ENCODE results near the gene SHISA5. TPM values are rescaled to one million over a fixed set of nuclear protein-coding genes. Genes with fewer than 3 reads are reported as not detected.
"Not testable (repeated sequence)": the region's sequence is repeated elsewhere in the genome, so short reads cannot be mapped to it uniquely, and the experiment has no call there.

Gene SHISA5
- total RNA-seq, 2 donors from 2014 or later: 148 to 188 TPM

DNA sequence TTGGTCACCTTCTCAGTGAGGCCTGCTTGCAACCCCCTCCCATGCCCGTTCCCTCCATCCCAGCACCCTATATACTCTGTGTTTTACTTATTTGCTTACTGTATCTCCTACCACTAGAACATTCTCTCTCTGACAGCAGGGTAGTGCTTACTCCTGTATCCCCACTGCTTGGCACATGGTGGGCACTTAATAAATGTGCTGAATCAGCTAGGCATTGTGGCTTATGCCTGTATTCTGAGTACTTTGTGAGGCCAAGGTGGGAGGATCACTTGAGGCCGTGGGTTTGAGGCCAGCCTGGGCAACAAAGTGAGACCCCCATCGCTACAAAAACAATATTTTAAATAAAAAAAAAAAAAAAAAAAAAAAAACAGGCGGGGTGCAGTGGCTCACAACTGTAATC is 7.6 kb upstream of the SHISA5 start:
- Mint-ChIP-seq H3K4me3 (no peak overlapping the region), H3K36me3 (ENCODE audit: low read depth) (no peaks in the 10 kb centered on the region), H3K27ac (peak overlapping the region; percentile 72), H3K4me1 (peaks cover 48% of the 10 kb centered on the region), H3K27me3 (no peaks in the 10 kb centered on the region)
- ATAC-seq (no peak), DNase-seq (no peak)
- no peaks in the 10 kb centered on the region for H3K9me3 ChIP-seq (ENCODE audit: control insufficient read depth, low read length, poor library complexity, severe bottlenecking)

DNA sequence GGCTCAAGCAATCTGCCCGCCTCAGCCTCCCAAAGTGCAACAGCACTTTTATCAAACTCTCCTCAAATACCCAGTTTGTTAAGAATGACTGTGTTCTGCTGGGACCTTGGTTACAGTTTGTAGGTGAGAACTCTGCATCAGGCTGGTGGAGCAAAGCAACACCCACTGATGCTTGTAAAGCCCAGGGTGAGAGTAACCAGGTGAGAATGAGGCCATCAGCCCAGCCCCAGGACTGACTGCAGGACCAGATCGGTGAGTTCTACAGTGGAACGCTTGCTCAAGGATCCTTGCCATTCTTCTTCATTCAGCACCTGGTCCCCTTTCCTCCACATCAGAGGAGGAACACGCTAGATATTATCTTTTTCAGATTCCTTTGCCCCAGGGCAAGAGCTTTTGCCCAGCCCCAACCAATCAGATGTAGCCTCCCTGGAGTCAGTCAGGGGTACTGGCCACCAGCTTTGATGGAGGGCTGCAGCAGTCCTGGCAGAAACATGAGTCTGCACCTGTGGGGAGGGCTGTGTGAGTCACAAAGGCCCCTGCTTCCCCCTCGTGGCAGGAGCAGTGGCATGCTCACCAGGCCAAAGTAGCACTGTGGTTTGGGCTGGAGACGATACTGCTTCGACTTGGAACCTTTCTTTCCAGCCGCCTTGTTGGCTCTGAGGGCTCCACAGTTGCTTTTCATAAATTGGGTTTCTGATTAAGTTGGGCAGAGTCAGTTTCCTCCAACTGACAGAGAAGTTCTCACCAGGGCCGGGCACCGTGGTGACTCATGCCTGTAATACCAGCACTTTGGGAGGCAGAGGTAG is 3.5 kb upstream of the SHISA5 start:
- Mint-ChIP-seq H3K4me3 (peak overlapping the region; percentile 55), H3K27me3 (no peaks in the 10 kb centered on the region), H3K36me3 (ENCODE audit: low read depth) (no peaks in the 10 kb centered on the region), H3K27ac (peak overlapping the region; percentile 65), H3K4me1 (peaks cover 43% of the 10 kb centered on the region)
- no peaks in the 10 kb centered on the region for H3K9me3 ChIP-seq (ENCODE audit: control insufficient read depth, low read length, poor library complexity, severe bottlenecking)
- ATAC-seq: peak; percentile 90
- DNase-seq: peak; percentile 51 to 64 (median 58)

DNA sequence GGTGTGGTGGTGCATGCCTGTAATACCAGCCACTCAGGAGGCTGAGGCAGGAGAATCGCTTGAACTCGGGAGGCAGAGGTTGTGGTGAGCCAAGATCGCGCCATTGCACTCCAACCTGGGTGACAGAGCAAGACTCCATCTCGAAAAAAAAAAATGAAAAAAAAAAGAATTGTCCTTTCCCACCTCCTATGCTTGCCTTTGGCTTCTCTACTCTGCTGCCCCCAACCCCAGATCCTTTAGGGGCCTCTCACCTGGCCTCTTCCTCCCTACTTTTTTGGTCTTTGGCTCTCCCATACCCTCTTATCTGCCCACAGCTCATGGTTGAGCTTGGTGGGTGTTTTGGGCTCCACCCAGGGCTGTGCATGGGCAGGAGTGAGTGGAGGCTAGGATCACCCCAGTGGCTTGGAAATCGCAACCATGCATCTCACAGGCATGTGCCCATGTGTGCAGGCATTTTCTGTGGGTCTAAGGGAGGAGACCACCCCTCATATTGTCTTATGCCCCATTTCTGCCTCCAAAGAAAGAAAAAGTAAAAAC is 2.1 kb upstream of the SHISA5 start:
- no peaks in the 10 kb centered on the region for H3K27me3 Mint-ChIP-seq
- no peak for DNase-seq
- H3K9me3 ChIP-seq (ENCODE audit: control insufficient read depth, low read length, poor library complexity, severe bottlenecking): no peaks in the 10 kb centered on the region
- no peaks in the 10 kb centered on the region for H3K36me3 Mint-ChIP-seq (ENCODE audit: low read depth)
- no peak for ATAC-seq
- peaks cover 45% of the 10 kb centered on the region for H3K4me1 Mint-ChIP-seq
- H3K4me3 Mint-ChIP-seq: no peak overlapping the region
- H3K27ac Mint-ChIP-seq: peak overlapping the region; percentile 67

DNA sequence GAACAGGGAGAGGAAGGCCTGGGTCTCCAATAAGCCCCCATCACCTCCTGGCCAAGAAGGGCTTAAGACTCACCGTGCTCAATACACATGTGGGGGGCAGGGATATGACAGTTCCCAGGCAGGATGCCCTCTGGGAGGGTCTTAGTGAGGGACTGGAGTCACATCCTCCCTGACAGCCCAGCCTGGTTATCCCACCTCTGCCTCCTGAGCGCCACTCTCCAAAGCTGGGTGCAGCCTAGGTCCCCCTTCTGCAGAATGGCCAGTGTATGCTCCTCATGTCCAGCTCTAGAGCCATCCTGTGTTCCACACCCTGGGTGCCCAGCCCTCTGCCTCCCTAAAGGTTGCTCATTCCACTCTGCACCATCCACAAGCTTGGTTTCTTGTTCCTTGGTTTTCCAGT is 1.2 kb upstream of the SHISA5 start:
- Mint-ChIP-seq H3K4me1 (peaks cover 48% of the 10 kb centered on the region), H3K27me3 (no peaks in the 10 kb centered on the region), H3K36me3 (ENCODE audit: low read depth) (no peaks in the 10 kb centered on the region), H3K27ac (peak overlapping the region; percentile 67), H3K4me3 (peak overlapping the region; percentile 88)
- H3K9me3 ChIP-seq (ENCODE audit: control insufficient read depth, low read length, poor library complexity, severe bottlenecking): no peaks in the 10 kb centered on the region
- ATAC-seq (no peak), DNase-seq (no peak)

DNA sequence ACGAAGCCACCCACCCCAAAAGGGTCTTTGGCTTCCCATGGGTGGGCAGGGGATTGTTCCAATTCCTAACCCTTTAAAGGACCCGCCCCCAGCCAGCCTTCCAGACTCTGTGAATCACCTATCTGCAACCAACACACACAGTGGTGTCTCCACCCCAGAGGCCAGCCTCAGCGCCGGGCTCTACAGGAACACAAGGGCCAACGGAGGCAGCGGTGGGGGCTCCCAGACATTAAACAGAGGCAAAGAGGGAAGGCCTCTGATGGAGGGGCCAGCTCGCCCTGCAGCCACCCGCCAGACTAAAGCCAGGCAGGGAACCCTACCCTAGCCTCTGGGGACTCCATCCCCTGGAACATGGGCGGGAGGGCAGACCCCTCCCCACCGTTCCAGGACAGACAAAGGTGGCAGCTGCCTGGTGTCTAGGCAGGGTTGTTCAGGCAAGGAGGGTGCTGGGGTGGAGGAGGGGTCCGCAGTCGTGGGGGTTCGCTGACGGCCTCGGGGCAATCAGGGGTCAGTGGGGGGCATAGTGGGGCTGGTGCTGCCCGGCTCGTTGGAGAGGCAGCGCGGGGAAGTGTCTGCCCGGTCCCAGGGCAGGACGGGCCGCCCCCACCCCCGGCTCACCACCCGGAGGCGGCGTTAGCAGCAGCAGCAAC is 448 bp downstream of the SHISA5 start:
- H3K9me3 ChIP-seq (ENCODE audit: control insufficient read depth, low read length, poor library complexity, severe bottlenecking): no peaks in the 10 kb centered on the region
- H3K4me1 Mint-ChIP-seq: peaks cover 52% of the 10 kb centered on the region
- H3K27ac Mint-ChIP-seq: peak overlapping the region; percentile 96
- no peak for DNase-seq
- no peaks in the 10 kb centered on the region for H3K27me3 Mint-ChIP-seq
- H3K4me3 Mint-ChIP-seq: peak overlapping the region; percentile 88
- peak; percentile 4 for ATAC-seq
- peaks cover 2% of the 10 kb centered on the region for H3K36me3 Mint-ChIP-seq (ENCODE audit: low read depth)

DNA sequence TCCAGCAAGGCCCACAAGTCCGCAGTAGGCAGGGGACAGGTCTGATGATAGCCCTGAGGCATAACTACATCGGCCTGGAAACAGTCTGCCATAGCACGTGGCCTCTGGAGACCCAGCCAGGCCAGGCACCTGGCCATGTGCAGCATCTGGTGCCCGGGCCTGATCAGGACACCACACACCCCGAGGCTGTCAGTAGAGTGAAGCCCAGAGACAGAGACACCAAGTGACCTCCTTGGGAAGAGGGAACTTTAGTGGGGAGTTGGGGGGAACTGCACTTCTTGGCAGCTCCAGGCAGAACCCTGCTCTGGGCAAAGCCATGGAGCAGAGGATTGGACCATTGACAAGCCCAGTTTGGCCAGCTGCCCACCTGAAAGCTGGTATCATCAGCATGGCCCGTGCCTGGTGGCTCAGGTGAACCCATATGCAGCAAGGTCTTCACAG is 1.2 kb downstream of the SHISA5 start:
- Mint-ChIP-seq H3K27me3 (no peaks in the 10 kb centered on the region), H3K4me3 (peak overlapping the region; percentile 88), H3K36me3 (ENCODE audit: low read depth) (peaks cover 2% of the 10 kb centered on the region), H3K27ac (peak overlapping the region; percentile 96), H3K4me1 (peaks cover 54% of the 10 kb centered on the region)
- no peaks in the 10 kb centered on the region for H3K9me3 ChIP-seq (ENCODE audit: control insufficient read depth, low read length, poor library complexity, severe bottlenecking)
- no peak for DNase-seq
- no peak for ATAC-seq

DNA sequence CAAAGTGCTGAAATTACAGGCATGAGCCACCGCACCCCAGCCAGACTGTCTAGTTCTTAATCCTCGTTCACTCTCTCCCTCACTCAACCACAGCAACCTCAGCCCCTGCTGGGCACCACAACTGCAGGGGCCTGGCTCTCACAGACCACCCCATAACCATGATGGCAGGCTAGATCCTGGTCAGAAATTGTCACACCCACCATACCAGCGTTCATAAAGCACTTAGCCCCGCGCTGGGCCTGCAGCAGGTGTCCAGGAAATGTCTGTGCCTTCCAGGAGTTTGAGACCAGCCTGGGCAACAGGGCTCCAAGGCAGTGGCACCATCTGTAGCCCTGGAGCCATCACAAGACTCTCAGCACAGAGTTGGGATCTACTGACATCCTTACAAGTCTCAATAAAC is 1.9 kb downstream of the SHISA5 start:
- Mint-ChIP-seq H3K4me1 (peaks cover 48% of the 10 kb centered on the region), H3K27me3 (no peaks in the 10 kb centered on the region), H3K27ac (peak overlapping the region; percentile 96), H3K36me3 (ENCODE audit: low read depth) (peaks cover 2% of the 10 kb centered on the region), H3K4me3 (peak overlapping the region; percentile 66)
- no peak for DNase-seq
- no peak for ATAC-seq
- no peaks in the 10 kb centered on the region for H3K9me3 ChIP-seq (ENCODE audit: control insufficient read depth, low read length, poor library complexity, severe bottlenecking)

DNA sequence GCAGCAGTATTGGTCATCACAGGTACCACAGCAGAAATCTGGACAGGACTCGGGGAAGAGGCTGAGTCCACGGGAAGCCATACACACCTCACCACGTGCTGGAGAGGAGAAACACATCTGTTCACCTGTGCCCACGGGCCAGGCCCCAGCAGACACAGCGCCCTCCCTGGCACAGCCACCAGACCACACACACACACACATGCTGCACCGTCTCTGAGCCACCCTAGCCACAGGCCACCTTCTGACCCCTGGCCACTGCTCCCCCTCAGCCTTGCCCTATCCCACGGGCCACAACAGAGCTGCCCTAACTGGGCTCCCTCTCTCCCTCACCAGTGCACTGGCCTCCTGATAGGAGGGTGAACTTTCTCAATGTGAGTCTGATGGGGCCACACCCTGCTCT is 2.8 kb downstream of the SHISA5 start:
- no peak overlapping the region for H3K4me3 Mint-ChIP-seq
- H3K27me3 Mint-ChIP-seq: no peaks in the 10 kb centered on the region
- DNase-seq: no peak
- H3K9me3 ChIP-seq (ENCODE audit: control insufficient read depth, low read length, poor library complexity, severe bottlenecking): no peaks in the 10 kb centered on the region
- H3K27ac Mint-ChIP-seq: peak overlapping the region; percentile 96
- peaks cover 42% of the 10 kb centered on the region for H3K4me1 Mint-ChIP-seq
- H3K36me3 Mint-ChIP-seq (ENCODE audit: low read depth): peaks cover 2% of the 10 kb centered on the region
- no peak for ATAC-seq

DNA sequence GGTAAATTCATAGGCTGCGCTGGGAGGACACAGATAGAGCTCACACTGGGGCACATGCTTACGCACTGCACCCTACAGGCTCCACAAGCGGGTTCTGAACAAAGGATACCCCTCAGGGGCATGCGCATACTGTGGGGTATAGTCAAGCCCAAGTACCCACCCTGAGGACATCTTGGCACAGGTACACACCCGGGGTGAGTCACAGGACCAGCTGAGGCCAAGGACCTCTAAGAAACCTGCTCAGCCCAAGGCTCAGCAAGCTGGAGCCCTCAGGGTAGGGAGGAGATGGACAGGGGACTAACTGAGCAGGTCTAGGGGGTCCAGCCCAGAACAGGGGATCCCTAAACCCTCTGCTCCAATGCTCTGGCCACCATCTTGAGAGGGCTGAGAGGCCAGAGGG is 3.3 kb downstream of the SHISA5 start:
- Mint-ChIP-seq H3K4me3 (no peak overlapping the region), H3K27me3 (no peaks in the 10 kb centered on the region), H3K27ac (peak overlapping the region; percentile 96), H3K36me3 (ENCODE audit: low read depth) (peaks cover 2% of the 10 kb centered on the region), H3K4me1 (peaks cover 39% of the 10 kb centered on the region)
- no peaks in the 10 kb centered on the region for H3K9me3 ChIP-seq (ENCODE audit: control insufficient read depth, low read length, poor library complexity, severe bottlenecking)
- DNase-seq (no peak), ATAC-seq (no peak)

DNA sequence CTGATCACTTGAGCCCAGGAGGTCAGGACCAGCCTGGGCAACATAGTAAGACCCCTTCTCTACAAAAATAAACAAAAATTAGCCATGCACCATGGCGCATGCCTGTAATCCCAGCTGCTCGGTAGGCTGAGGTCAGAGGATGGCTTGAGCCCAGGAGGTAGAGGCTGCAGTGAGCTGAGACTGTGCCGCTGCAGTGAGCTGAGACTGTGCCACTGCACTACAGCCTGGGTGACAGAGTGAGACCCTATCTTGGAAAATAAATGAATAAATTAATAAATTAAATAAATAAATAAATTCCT is 10.8 kb downstream of the SHISA5 start:
- no peaks in the 10 kb centered on the region for H3K27me3 Mint-ChIP-seq
- DNase-seq (no peak), ATAC-seq (no peak)
- H3K9me3 ChIP-seq (ENCODE audit: control insufficient read depth, low read length, poor library complexity, severe bottlenecking): no peaks in the 10 kb centered on the region
- no peak overlapping the region for H3K27ac Mint-ChIP-seq
- peaks cover 2% of the 10 kb centered on the region for H3K36me3 Mint-ChIP-seq (ENCODE audit: low read depth)
- no peak overlapping the region for H3K4me3 Mint-ChIP-seq
- H3K4me1 Mint-ChIP-seq: peaks cover 1% of the 10 kb centered on the region

DNA sequence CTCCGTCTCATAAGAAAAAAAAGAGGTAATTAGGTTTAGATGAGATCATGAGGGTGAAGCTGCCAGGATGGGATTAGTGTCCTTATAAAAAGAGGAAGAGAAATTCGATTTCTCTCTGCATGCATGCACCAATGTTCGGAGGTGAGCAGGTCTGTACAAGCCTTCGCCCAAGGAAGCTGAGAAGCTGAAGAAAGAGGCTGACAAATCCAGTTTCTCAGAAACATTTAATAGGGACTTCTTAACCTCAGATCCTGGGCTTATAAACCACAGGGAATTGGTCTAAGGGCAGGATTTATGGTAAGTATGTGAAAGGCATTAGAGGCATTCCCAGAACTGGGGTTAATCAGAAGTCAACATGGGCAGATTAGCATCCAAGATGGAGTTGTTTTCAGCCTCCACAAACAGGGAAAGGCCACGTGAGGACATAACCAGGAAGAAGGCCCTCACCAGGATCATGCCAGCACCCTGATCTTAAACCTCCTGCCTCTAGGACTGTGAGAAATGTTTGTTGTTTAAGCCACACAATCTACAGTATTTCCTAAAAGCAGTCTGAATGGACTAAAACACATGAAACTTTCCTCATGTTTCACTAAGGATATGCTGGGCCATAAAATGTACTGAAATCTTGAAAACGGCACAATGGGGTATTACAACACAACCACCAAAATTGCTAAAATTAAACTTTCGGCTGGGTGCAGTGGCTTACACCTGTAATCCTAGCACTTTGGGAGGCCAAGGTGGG is 11.3 kb downstream of the SHISA5 start:
- H3K36me3 Mint-ChIP-seq (ENCODE audit: low read depth): peaks cover 2% of the 10 kb centered on the region

DNA sequence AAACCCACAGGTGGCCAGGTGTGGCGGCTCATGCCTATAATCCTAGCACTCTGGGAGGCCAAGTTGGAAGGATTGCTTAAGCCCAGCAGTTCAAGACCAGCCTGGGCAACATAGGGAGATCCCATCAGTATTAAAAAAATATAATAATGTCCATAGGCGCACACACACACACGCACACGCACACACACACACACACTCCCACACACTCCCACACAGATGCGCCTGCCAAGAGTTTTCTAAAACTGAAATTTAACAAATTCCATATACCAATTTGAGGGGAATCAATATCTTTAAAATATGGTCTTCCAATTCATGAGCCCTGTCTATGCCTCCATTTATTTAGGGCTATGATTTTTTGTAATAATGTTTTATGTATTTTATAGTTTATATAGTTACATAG is 17.0 kb downstream of the SHISA5 start:
- Mint-ChIP-seq H3K4me1 (peaks cover 3% of the 10 kb centered on the region), H3K4me3 (no peak overlapping the region)

More for the DNA sequence above, 11.3 kb downstream of the SHISA5 start:
- no peaks in the 10 kb centered on the region for H3K9me3 ChIP-seq (ENCODE audit: control insufficient read depth, low read length, poor library complexity, severe bottlenecking)
- DNase-seq (no peak), ATAC-seq (peak; percentile 39)
- Mint-ChIP-seq H3K27ac (no peak overlapping the region), H3K4me3 (no peak overlapping the region), H3K4me1 (peaks cover 2% of the 10 kb centered on the region), H3K27me3 (no peaks in the 10 kb centered on the region)

DNA sequence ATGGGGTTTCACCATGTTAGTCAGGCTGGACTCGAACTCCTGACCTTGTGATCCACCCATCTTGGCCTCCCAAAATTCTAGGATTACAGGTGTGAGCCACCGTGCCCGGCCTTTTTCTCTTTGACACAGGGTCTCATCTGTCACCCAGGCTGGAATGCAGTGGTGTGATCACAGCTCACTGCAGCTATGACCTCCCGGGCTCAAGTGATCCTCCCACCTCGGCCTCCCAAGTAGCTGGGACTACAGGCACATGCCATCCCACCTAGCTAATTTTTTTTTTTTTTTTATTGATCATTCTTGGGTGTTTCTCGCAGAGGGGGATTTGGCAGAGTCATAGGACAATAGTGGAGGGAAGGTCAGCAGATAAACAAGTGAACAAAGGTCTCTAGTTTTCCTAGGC is 21.2 kb downstream of the SHISA5 start:
- ATAC-seq; H3K27me3 Mint-ChIP-seq; H3K36me3 Mint-ChIP-seq (ENCODE audit: low read depth); H3K4me3 Mint-ChIP-seq; H3K9me3 ChIP-seq (ENCODE audit: control insufficient read depth, low read length, poor library complexity, severe bottlenecking); H3K27ac Mint-ChIP-seq; DNase-seq: not testable (repeated sequence)
- H3K4me1 Mint-ChIP-seq: peaks cover 21% of the 10 kb centered on the region

More for the DNA sequence above, 17.0 kb downstream of the SHISA5 start:
- Mint-ChIP-seq H3K27ac (no peak overlapping the region), H3K36me3 (ENCODE audit: low read depth) (no peaks in the 10 kb centered on the region), H3K27me3 (no peaks in the 10 kb centered on the region)
- no peak for ATAC-seq
- no peaks in the 10 kb centered on the region for H3K9me3 ChIP-seq (ENCODE audit: control insufficient read depth, low read length, poor library complexity, severe bottlenecking)
- DNase-seq: no peak
